Activated naive CD4-positive, alpha-beta T cell (primary cell): Measurements from ENCODE around the gene KRTAP10-1.

Experiments used
- DNase-seq, 4 experiments: peaks; one replicate each; lab custom pipeline; 2025; lab: John Stamatoyannopoulos, UW

KRTAP10-1 gene

DNA sequence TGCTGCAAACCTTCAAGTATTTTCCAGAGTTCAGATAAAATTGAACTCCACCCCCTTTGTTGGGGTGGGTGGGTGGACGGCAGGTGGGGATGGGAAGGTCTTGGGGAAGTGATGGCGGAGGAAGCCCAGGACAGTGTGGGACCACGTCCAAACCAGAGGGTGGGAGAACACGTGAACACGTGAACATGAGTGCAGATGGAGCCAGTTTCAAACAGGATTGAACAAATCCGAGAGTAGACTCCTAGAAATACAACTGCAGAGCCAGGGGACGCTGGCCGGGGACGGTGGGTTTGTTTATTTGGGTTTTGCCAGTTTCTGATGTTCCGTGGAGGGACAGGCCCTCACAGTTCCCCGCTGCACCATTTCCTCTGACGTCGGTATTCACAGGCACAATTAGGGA, 8.4 kb upstream of the KRTAP10-1 start:
- no peak for DNase-seq

DNA sequence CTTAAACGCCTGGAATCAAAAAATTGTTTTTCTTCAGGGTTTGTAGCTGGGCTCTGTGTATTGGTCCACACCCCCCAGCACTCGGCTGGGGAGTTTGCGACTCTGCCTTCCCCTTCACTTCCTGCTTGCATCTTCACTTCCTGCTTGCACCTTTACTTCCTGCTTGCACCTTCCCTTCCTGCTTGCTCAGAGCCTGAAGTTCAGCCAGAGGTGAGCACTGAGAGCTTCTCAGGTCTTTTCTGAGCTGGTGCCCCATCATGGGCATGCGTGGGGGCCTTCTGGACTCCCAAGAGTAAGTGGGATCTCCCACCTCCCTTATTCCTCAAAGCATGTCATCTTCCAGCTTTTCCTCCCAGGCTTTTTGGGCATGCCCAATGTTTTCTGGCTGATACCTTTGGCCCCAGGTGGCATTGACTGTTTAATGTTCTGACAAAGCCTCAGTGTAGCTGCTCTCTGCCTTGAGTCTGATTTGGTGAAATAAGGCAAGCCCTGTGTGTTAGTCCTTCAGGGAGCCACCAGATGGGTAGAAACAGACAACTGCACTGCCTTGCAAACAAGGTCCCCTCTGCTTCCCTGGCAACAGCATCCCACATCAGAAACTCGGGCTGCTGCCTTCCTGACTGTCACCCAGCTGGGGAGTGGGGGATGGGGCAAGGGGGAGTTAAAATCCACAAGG, 7.8 kb upstream of the KRTAP10-1 start:
- peak in 1 of 4 experiments; percentile 14 for DNase-seq

DNA sequence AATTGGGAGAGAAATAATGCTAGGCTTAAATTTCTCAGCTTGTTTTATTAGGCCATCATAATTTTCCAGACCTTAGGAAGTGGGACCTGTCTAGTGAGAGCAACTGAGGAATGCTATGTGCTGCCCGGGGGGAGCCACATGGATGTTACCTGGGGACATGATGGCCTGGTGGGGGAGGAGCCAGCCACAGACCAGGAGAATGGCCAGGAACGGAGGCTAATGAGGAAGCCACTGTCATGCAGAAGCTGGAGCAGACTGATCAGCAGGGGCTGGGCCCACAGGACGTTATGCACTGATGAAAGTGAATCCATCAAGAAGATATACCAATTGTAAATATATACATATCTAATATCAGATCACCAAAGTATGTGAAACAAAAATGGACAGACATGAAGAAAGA, 4.6 kb upstream of the KRTAP10-1 start:
- no peak for DNase-seq

DNA sequence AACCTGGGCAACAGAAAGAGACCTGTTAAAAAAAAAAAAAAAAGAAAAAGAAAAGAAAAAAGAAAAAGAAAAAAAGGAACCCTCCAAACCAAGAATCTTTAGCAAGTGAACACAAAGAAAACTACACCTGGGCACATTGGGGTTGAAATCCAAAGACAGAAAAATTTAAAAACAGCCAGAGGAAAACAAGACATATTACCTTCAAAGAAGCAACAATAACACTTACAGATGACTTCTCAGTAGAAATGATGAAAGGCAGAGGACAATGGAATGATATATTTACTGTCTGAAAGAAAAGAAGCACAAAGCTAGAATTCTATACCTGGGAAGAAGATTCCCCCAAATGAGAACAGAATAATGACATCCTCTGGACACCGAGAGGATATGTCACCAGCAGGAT, 2.7 kb upstream of the KRTAP10-1 start:
- DNase-seq = no peak

DNA sequence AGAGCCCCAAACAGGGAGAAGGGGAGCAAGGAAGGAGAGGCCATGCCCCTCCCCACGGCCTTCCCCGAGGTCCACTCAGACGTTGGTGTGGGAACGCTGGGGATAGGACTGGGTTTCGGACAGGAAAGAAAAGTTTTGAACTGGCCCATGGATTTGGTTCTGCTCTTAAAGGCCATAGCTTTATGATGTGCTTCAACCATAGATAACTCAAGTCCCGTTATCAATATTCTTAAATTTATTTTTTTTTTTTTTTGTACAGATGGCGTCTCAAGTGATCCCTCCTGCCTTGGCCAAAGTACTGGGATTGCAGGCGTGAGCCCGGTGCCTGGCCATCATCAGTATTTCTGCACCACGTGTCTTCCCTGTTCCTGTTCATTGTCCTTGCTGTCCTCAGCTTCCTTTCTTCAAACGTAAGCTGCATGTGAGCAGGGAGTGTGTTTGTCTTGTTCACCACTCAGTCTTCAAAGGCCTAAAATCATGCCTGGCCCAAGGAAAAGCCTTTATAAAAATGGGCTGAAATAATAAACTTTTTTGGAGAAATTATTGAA, 820 bp upstream of the KRTAP10-1 start:
- no peak for DNase-seq

DNA sequence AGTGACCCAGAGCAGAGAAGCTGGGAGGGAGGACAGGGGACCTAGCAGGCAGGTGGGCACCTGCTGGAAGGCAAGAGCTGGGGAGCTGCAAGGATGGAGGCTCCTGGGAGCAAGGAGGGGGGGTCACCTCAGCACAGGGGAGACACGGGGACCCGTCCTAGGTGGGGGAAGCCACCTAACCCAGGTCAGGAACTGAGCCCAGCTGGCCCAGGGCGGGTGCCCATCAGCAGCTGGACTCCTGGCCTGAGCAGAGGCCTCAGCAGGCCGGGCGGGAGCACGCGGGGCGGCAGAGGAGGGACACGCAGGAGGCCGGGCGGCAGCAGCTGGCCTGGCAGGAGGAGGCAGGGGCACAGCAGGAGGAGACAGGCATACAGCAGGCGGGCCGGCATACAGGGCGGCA, 949 bp downstream of the KRTAP10-1 start:
- no peak for DNase-seq

DNA sequence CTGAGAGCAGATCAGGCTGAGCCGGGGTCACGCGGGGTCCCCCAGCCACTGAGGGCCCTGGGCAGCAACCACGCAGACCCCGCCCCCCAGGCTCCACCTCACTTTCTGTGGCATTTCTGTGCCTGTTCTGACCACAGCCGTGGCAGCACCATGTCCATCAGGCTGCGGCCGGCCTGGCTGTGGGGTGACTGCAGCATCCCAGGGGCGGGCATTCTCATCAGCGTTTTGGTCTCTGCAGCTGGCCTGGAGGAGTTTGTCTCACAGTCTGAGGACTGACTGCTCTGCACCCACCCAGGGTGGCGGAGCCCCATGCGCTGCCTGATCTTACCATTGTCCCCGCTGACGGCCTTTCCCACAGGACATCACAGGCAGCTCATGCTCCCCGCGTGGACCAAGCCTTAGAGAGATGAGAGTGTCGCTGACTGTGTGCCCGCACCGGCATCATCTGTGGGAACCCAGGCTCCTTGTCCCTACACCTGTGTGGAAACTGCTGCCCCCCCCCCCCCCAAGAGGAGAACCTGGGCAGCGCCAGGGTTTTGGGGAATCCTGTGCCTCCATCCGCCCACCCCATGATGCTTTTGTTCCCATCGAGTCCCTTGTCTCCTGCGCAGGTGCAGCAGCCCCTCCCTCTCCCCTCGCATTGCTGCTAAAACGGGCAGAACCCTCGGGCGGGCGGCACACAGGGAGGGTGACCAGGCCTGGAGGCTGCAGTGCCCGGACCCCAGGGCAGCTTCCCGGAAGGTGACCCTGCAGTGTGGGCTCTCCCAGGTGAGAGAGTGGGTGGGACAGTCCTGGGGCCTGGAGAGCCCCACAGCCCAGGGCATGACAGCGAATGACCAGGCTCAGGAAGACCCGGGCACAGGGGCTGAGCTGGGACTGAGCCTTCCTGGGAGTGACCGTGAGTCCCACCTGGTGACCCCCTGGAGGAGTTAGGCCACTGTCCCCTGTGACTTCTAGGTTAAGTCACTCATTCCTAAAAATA, 1.8 kb downstream of the KRTAP10-1 start:
- DNase-seq = no peak

DNA sequence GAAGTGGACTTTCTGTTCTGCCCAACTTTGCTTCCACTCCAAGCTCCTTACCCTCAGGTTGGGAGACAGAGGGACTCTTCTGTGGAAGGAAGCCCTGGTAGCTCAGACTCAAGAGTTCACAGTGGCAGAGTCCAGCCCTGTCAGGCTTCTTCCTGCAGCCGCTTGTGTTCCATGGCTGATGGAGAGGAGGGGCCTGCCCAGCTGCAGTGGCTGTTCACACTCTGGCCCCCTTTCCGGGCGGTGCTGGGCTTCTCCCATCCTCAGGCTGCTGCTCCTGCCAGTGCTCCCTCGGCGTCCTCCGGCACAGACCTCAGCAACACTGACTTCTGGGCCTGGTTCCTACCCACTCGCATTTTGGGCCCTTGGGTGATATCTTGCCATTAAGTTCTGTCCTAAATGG, 4.0 kb downstream of the KRTAP10-1 start:
- DNase-seq = no peak

DNA sequence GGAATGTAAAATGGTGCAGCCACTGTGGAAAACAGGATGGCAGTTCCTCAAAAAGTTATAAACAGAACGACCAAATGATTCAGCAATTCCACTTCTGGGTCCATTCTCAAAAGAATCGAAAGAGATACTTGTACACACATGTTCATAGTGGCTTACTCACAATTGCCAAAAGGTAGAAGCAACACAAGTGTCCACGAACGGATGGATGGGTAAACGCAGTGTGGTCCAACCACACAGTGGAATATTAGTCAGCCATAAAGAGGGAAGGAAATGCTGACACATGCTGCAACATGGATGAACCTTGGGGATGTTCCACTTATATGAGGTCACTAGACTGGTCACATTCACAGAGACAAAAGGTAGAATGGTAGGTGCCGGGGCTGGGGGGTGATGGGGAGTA, 5.3 kb downstream of the KRTAP10-1 start:
- DNase-seq = no peak

DNA sequence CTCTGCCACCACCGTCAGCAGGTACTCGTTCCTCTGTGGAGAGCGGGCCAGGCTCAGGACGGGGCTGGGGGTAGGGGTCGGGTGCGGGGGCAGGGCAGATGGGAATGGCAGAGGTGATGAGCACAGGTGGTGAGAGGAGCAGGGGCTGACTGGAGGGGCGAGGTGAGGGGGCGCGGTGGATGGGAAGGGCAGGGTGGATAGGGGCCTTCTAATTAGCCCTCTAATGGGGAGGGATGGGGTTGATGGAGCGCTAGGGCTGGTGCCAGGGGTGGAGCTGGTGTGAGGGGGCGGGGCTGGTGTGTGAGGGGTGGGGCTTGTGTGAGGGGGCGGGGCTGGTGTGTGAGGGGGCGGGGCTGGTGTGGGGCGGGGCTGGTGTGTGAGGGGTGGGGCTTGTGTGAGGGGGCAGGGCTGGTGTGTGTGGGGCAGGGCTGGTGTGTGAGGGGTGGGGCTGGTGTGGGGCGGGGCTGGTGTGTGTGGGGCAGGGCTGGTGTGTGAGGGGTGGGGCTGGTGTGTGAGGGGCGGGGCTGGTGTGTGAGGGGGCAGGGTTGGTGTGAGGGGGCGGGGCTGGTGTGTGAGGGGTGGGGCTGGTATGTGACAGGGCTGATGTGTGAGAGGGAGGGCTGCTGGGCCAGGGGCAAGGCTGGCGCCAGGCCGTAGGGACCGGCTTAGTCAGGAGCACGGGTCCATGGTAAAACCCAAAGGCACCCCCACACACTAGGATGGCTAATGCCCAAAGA, 5.9 kb downstream of the KRTAP10-1 start:
- no peak for DNase-seq

DNA sequence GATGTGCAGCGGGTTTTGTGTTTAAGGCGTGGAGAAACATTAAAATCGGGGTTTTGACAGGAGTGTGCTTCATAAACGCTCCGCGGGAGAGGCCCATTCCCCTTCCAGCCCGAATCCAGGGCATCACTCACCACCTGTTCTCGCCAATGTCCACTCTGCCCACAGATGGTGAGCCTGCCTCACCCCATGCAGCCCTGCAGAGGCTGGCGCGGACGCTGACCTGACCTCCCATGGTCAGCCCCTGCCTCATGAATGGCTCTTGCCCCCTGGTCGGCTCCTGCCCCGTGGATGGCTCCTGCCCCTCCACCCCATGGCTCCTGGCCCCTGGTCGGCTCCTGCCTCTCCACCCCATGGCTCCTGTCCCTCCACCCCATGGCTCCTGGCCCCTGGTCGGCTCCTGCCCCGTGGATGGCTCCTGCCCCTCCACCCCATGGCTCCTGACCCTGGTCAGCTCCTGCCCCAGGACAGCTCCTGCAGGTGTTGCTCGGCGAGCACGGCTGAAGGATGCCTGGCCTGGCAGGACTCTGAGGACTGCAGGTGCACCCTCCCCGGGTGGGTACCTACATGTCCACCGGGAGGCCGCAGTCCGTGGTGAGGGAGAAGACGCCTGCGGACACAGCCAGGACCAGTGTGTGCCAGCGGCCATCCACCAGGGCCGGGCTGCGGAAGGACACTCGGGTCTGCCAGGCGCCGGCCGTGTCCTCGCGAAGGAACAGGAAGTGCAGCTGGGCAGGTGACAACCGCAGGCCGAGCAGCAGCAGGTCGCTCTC, 6.7 kb downstream of the KRTAP10-1 start:
- no peak for DNase-seq

DNA sequence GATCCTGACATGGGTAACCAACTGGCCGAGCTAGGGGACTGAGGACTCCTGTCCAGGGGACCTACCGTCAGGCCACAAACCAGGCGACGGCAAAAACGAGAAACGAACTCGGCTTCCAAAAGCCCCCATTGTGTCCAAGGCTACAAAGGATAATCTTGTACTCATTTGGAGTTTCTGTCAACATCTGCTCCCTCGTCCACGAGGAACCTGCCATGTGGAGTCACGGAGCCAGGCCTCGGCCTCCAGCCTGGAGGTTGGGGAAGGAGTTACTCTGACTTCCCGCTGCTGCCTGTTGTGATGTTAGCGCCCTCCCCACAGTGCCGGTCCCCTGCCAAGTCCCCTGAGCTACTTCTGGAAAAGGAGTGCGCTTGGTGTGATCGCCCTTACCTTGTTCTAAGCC, 7.3 kb downstream of the KRTAP10-1 start:
- DNase-seq = no peak

DNA sequence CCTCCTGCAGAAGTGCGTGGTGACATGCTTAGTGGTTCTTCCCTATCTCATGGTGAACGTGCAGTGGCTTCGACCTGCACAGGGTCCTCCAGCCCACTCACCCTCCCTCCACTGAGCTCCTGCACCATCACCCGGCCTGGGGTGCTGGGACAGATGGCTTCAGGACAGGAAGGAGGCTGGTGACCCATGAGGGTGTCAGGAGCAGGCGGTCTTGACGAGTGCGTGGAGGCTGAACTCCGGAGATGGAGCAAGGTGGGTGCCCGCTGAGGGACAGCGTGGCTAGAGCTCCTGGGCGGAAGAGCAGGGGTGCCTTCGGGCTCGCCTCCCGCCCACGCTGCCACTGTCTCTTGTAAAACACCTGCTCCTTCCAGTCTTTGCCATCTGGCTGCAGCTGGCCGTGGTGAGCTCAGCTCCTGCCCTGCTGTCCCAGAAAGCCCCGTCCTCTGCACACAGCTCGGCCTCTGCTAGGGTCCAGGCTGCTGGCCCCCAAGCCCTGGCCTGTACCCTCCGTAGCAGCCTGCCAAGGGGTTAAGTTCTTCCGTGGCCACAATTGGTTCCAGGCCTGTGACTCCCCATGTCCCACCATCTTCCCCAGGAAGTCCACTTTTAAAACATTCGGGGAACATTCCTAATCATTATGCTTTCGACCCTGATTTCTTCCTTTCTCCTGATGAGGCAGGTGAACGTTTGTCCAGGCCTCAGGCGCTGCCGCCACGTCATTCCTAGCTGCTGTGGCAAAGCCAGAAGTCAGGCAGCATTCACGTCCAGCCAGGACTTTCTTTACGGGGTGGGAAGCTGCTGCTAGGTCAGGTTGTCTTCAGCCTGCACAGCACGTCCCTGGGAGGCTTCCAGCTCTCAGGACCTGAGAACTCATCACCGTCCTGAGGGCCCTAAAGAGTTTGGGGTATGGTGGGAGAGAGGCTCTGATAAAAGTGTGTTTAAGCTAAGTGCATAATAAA, 8.1 kb downstream of the KRTAP10-1 start:
- DNase-seq = no peak

DNA sequence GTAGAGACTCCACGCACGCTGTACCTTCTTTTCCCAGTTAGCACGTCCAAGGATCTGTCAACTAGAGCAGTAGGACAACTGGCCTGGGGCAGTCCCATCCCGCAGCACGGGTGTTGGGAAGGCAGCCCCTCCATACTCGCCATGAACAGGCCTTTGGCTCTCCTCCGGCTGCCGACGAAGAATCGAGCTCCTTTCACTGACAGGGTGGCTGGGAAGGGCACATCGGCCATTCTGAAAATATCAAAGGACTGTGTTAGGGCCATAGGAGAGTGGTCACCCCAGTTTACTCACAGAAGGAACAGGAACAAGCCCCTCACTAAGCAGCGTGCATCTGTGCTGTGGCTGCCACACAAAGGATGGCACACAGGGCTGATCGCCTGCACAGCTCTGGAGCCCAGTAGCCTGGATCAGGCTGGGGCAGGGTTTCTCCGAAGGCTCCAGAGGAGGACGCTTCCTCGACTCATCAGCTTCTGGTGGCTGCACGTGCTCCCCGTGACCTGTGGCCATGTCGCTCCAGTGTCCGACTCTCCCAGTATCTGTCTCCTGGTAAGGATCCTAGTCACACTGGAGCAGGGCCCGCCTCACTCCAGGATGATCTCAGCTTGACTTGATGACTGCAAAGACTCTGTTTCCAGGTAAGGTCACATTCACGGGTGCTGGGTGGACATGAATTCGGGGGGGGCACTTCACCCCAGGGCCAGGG, 8.9 kb downstream of the KRTAP10-1 start:
- DNase-seq = no peak

DNA sequence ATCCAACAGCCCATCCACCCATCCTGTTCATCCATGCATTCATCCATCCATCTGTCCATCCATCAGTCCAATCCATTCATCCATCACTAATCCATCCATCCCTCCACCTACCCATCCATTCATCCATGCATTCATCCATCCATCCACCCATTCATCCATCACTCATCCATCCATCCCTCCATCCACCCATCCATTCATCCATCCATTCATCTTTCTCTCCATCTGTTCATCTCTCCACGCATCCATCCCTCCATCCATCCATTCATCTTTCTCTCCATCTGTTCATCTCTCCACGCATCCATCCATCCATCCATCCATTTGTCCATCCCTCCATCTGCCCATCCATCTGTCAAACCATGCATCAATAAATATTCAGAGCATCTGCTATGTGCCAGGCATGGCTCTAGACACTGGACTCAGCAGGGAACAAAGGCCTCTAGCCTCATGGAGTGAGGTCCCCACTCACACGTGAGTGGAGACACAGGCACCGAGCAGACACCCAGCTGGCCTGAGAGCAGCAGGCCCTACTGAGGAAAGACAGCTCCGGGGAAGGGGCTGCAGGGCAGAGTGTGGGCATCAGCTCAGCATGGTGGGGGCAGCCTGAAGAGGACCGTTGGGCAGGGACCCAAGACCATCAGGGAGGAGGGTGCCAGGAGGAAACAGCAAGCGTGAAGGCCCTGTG, 9.6 kb downstream of the KRTAP10-1 start:
- no peak for DNase-seq

DNA sequence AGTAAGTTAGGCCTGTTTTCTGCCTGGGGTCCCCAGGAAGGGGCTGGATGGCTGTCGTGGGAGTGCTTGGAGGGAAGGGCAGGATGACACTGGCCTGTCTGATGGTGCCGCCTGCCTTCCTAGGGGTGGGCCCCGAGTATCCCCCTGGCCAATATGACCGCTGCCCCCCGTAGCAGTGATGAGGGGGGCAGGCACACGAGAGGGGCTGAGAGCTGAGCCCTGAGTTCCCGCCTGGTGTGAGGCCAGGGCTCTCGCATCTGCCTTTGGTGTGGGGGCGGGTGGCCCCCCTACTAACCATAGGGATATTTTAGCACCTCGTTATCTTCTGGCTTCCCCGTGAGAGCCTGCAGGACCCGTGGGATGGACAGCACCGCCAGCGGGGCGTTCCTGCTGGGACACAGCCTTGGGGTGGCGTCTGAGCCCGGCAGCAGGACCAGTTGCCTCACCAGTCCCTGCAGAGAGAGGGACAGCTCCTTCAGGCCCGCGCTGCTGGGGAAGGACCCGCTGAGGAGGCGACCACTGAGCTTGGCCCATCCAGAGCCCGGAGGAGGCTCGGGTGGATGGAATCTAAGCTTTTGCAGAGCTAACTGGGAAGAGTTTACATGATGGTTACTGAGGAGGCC, 10.4 kb downstream of the KRTAP10-1 start:
- DNase-seq = no peak

DNA sequence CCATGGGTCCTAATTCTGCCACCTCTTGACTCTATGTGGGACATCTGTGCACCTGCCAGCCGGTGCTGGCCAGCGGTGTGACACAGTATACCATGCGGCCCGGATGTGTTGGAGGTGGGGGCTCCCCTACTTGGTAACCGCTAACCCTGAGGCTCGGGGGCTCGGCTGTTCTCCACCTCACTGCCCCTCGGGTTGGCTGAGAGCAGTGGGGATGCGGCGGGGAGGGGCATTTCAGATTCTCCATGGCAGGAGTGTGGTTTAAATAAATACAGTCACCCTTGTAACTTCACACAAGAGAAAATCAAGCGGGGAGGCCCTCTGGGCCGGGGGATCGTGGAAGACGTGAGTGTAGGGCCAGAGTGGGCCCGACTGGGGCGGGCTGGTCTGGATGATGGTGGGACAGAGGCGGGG, 11.0 kb downstream of the KRTAP10-1 start:
- no peak for DNase-seq

DNA sequence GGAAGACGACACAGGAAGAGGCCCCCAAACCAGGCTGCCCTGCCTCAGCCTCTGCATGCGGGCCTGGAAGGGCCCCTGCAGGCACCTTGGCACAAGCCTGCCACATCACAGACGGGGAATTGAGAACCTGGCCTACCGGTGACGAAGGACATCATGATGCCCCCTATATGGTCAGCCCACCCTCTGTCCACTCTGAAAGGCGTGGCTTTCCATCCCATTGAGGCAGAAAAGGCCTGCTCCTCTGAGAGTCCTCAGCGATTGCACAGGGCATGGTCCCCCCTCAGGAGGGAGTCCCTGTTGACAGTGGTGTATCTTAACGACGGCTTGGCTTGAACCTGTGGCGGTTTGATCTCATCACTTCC, 11.4 kb downstream of the KRTAP10-1 start:
- no peak for DNase-seq
